ENCODE results near the gene NPFFR2. TPM values are rescaled to one million over a fixed set of nuclear protein-coding genes. Genes with fewer than 3 reads are reported as not detected.

Gene NPFFR2
- total RNA-seq, result not detected

DNA sequence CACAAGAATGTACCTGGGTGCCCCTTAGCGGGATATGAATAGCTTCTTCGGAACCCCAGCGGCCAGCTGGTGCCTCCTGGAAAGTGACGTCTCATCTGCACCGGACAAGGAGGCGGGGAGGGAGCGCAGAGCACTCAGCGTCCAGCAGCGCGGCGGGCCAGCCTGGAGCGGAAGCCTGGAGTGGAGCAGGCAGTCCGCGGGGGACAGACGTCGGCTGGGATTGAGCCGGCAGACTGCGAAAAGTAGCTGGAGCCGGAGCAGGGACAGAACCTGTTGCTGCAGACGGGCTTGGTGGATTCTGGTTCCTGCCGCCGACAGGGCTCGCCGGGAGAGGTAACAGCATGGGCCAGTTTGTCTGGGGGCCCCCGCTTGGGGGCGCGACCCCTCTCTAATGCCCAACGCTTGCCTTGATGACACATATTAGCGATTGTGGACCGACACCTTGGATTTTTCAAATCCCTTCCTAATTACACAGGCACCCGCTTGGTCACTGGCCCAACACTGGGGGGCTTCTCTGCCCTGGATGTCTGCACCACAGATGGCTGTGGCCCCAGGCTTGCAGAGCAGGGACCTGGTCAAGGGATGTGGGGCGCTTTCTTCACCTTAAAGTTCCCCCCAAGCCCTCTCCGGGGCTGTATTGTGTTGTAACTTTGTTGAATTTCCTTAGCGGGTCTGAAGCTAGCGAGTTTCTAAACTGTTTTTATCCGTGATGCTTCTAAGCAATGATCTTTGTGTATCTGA is at the start of gene NPFFR2:
Gene NPFFR2 (plus strand): TSS at position 133 of the 741 bp plus-strand sequence. CDS start 96,592 bp downstream, outside the sequence.
- peak within 1 kb of the TSS in 1 of 2 donors; percentile 28 for H3K4me3 ChIP-seq
- no peak for DNase-seq (ENCODE audit: low spot score in 2 of 2)
- H3K9me3 ChIP-seq, result no peaks in the 10 kb centered on the region
- no peak for TF ChIP-seq CTCF (IDR thresholded peaks at IDR 0.05)
- H3K36me3 ChIP-seq, result no peaks in the 10 kb centered on the region
- no peaks in the 10 kb centered on the region for H3K4me1 ChIP-seq
- H3K27ac ChIP-seq, result no peak within 1 kb of the TSS
- intact Hi-C loops (cut with DNase I), result no loop called here
- H3K27me3 ChIP-seq, result no peaks in the 10 kb centered on the region

GRCh38 chr4:71992571-71993312 is 39.1 kb upstream of the NPFFR2 start:
- no peak for DNase-seq (ENCODE audit: low spot score in 2 of 2)
- intact Hi-C loops (cut with DNase I), result no loop called here
- no peaks in the 10 kb centered on the region for H3K27me3 ChIP-seq

DNA sequence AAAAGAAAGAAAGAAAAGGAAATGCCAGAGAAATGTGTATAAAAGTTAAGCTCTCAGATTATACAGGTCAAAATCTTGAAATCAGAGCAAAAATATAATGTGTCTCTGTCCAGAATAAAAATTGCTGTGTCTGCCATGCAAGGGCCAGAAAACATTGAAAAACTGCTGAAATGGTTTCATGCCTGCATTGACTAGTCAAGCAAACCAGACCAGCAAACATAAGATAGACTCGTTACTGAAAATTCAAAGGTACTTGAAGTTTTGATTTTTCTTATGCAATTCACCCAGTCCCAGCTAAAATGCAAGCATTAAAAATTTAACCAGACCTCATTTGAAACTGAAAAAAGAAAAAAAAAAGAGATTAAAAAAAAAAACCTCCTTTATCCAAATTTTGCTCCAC is 37.2 kb upstream of the NPFFR2 start:
- Histone ChIP-seq H3K36me3 (no peaks in the 10 kb centered on the region), H3K4me1 (no peaks in the 10 kb centered on the region), H3K9me3 (peaks cover 0 to 10% of the 10 kb centered on the region in 2 donors), H3K27me3 (no peaks in the 10 kb centered on the region), H3K27ac (no peak overlapping the region), H3K4me3 (no peak overlapping the region)
- DNase-seq (ENCODE audit: low spot score in 2 of 2), result no peak
- no peak for TF ChIP-seq CTCF (IDR thresholded peaks at IDR 0.05)
- intact Hi-C loops (cut with DNase I), result no loop called here

More at GRCh38 chr4:71992571-71993312, 39.1 kb upstream of the NPFFR2 start:
- Histone ChIP-seq H3K36me3 (no peaks in the 10 kb centered on the region), H3K27ac (no peak overlapping the region), H3K9me3 (peaks cover 0 to 10% of the 10 kb centered on the region in 2 donors), H3K4me3 (no peak overlapping the region), H3K4me1 (no peaks in the 10 kb centered on the region)
- TF ChIP-seq CTCF (IDR thresholded peaks at IDR 0.05), result no peak

DNA sequence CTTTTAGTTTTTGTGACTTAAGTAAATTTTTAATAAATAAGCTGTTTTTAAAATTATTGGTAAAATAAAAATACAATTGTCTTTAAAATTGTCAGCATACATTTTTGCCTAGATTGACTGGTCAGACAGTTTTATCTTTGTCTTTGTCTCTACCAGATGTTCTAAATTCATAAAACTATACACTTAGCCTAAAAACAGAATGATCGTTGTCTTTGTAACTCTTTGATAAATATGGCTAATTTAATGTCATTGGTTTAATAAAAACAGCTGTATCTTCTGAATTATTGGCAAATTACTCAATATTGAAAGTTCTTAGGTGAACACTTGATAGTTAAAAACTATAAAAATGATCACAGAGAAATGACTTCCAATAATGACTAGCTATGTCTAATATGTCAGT is 36.5 kb upstream of the NPFFR2 start:
- Histone ChIP-seq H3K9me3 (peaks cover 0 to 10% of the 10 kb centered on the region in 2 donors), H3K27me3 (no peaks in the 10 kb centered on the region), H3K27ac (no peak overlapping the region), H3K4me3 (no peak overlapping the region), H3K4me1 (no peaks in the 10 kb centered on the region), H3K36me3 (no peaks in the 10 kb centered on the region)
- TF ChIP-seq CTCF (IDR thresholded peaks at IDR 0.05), result no peak
- intact Hi-C loops (cut with DNase I), result no loop called here
- DNase-seq (ENCODE audit: low spot score in 2 of 2), result no peak

DNA sequence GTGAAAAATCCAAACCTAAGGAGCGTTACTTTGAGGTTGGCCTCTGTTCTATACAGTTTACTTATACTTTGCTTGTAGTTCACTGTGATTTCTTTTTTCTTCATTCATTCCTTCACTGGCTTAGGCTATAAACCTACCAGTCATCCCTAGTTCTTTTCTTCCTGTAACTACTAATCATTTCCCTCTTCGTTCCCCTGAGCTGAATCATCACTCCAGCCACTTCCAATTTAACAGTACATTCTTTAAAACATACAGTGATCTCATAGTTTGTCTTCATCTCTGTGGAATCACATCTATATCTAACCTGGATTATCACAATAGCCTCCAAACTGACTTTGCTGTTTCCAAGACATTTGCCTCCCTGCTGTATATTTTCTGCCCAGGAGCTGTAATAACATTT is 25.2 kb upstream of the NPFFR2 start:
- no peaks in the 10 kb centered on the region for H3K36me3 ChIP-seq
- H3K4me1 ChIP-seq, result no peaks in the 10 kb centered on the region
- H3K27ac ChIP-seq, result no peak overlapping the region
- no peaks in the 10 kb centered on the region for H3K9me3 ChIP-seq
- no peak for DNase-seq (ENCODE audit: low spot score in 2 of 2)
- no peak for TF ChIP-seq CTCF (IDR thresholded peaks at IDR 0.05)
- H3K4me3 ChIP-seq, result no peak overlapping the region
- H3K27me3 ChIP-seq, result no peaks in the 10 kb centered on the region
- intact Hi-C loops (cut with DNase I), result no loop called here

All from ascending aorta (tissue), 2 donors.